Renal pelvis (tissue), 12 donors: ENCODE measurements around the gene CCT3. TPM values are rescaled to one million over a fixed set of nuclear protein-coding genes. Genes with fewer than 3 reads are reported as not detected.

Experiments used
- DNase-seq: peaks from one replicate; pipeline ENCODE4 v3.0.0-alpha.2; 2013
- long read RNA-seq, 16 experiments: transcript quantifications; one replicate each; lab custom pipeline, GENCODE V29; 2026
- polyA plus RNA-seq, 3 donors: library from polyadenylated mRNA; unstranded; fragments of 120-200 nt; gene quantifications; one replicate each; pipeline ENCODE4 v1.2.1, GENCODE V29; 2013; ENCODE audit not compliant: insufficient read length in 3 of 3

CCT3 gene
- polyA plus RNA-seq = 100 to 1,000 TPM; 297 to 392 (median 363) TPM
- long read RNA-seq, donor 1, transcript CCT3-201 (14 exons, 2,150 nt) = major isoform, 64 of 117 reads
- long read RNA-seq, donor 1, partial matches to known transcripts = 43 of 117 reads
- long read RNA-seq, donor 1, other reads (novel, unspliced or antisense) = 5 of 117 reads
- long read RNA-seq, donor 2, transcript CCT3-201 (14 exons, 2,150 nt) = major isoform, 90 of 144 reads
- long read RNA-seq, donor 2, partial matches to known transcripts = 44 of 144 reads
- long read RNA-seq, donor 2, other reads (novel, unspliced or antisense) = 8 of 144 reads
- long read RNA-seq, donor 3, transcript CCT3-201 (14 exons, 2,150 nt) = major isoform, 79 of 118 reads
- long read RNA-seq, donor 3, partial matches to known transcripts = 37 of 118 reads
- long read RNA-seq, donor 3, other reads (novel, unspliced or antisense) = 0 of 118 reads
- long read RNA-seq, donor 4, transcript CCT3-201 (14 exons, 2,150 nt) = major isoform, 81 of 154 reads
- long read RNA-seq, donor 4, partial matches to known transcripts = 70 of 154 reads
- long read RNA-seq, donor 4, other reads (novel, unspliced or antisense) = 0 of 154 reads
- long read RNA-seq, donor 5, transcript CCT3-201 (14 exons, 2,150 nt) = major isoform, 34 of 51 reads
- long read RNA-seq, donor 5, partial matches to known transcripts = 14 of 51 reads
- long read RNA-seq, donor 5, other reads (novel, unspliced or antisense) = 0 of 51 reads
- long read RNA-seq, donor 6, transcript CCT3-201 (14 exons, 2,150 nt) = major isoform, 79 of 152 reads
- long read RNA-seq, donor 6, partial matches to known transcripts = 66 of 152 reads
- long read RNA-seq, donor 6, other reads (novel, unspliced or antisense) = 5 of 152 reads
- long read RNA-seq, donor 7, transcript CCT3-201 (14 exons, 2,150 nt) = major isoform, 62 of 120 reads
- long read RNA-seq, donor 7, partial matches to known transcripts = 58 of 120 reads
- long read RNA-seq, donor 7, other reads (novel, unspliced or antisense) = 0 of 120 reads
- long read RNA-seq, donor 8, transcript CCT3-201 (14 exons, 2,150 nt) = major isoform, 25 of 28 reads
- long read RNA-seq, donor 8, partial matches to known transcripts = 0 of 28 reads
- long read RNA-seq, donor 8, other reads (novel, unspliced or antisense) = 0 of 28 reads
- long read RNA-seq, donor 9, transcript CCT3-201 (14 exons, 2,150 nt) = major isoform, 84 of 162 reads
- long read RNA-seq, donor 9, partial matches to known transcripts = 65 of 162 reads
- long read RNA-seq, donor 9, other reads (novel, unspliced or antisense) = 10 of 162 reads
- long read RNA-seq, donor 10, transcript CCT3-201 (14 exons, 2,150 nt) = major isoform, 40 of 97 reads
- long read RNA-seq, donor 10, partial matches to known transcripts = 57 of 97 reads
- long read RNA-seq, donor 10, other reads (novel, unspliced or antisense) = 0 of 97 reads
- long read RNA-seq, donor 11, transcript CCT3-201 (14 exons, 2,150 nt) = major isoform, 42 of 60 reads
- long read RNA-seq, donor 11, partial matches to known transcripts = 17 of 60 reads
- long read RNA-seq, donor 11, other reads (novel, unspliced or antisense) = 0 of 60 reads
- long read RNA-seq, donor 12, transcript CCT3-201 (14 exons, 2,150 nt) = major isoform, 112 of 213 reads
- long read RNA-seq, donor 12, partial matches to known transcripts = 91 of 213 reads
- long read RNA-seq, donor 12, other reads (novel, unspliced or antisense) = 5 of 213 reads
- long read RNA-seq, donor 13, transcript CCT3-201 (14 exons, 2,150 nt) = major isoform, 36 of 77 reads
- long read RNA-seq, donor 13, partial matches to known transcripts = 41 of 77 reads
- long read RNA-seq, donor 13, other reads (novel, unspliced or antisense) = 0 of 77 reads
- long read RNA-seq, donor 14 = 0 reads
- long read RNA-seq, donor 15, transcript CCT3-201 (14 exons, 2,150 nt) = major isoform, 84 of 149 reads
- long read RNA-seq, donor 15, partial matches to known transcripts = 58 of 149 reads
- long read RNA-seq, donor 15, other reads (novel, unspliced or antisense) = 5 of 149 reads
- long read RNA-seq, donor 16, transcript CCT3-201 (14 exons, 2,150 nt) = major isoform, 75 of 149 reads
- long read RNA-seq, donor 16, partial matches to known transcripts = 64 of 149 reads
- long read RNA-seq, donor 16, other reads (novel, unspliced or antisense) = 8 of 149 reads

GRCh38 chr1:156338180-156338976, at the start of gene CCT3, which contains the start of gene TSACC:
TSS of gene CCT3 (minus strand) at chr1:156338292. CDS start at chr1:156338184, 108 bp downstream.
TSS of gene TSACC (plus strand) at chr1:156338526. CDS start at chr1:156339758, 1,232 bp downstream.
- DNase-seq = peak; percentile 100

- DNase-seq = no peak
Measured at GRCh38 chr1:156387870-156388173, 49.7 kb upstream of the CCT3 start.

GRCh38 chr1:156386949-156387869, 49.1 kb upstream of the CCT3 start:
- no peak for DNase-seq

GRCh38 chr1:156386134-156386901, 48.2 kb upstream of the CCT3 start:
- no peak for DNase-seq

- DNase-seq = peak; percentile 48
Measured at GRCh38 chr1:156385534-156386031, 47.5 kb upstream of the CCT3 start.

GRCh38 chr1:156384658-156385057, 46.6 kb upstream of the CCT3 start:
- no peak for DNase-seq

- no peak for DNase-seq
Measured at GRCh38 chr1:156384007-156384406, 45.9 kb upstream of the CCT3 start.

- DNase-seq = no peak
Measured at GRCh38 chr1:156383023-156383422, 44.9 kb upstream of the CCT3 start.

GRCh38 chr1:156382561-156382960, 44.5 kb upstream of the CCT3 start:
- DNase-seq = no peak

GRCh38 chr1:156379420-156380165, 41.5 kb upstream of the CCT3 start:
- no peak for DNase-seq

- DNase-seq = no peak
Measured at GRCh38 chr1:156378557-156378956, 40.5 kb upstream of the CCT3 start.

- DNase-seq = no peak
Measured at GRCh38 chr1:156376958-156377919, 39.1 kb upstream of the CCT3 start.

- no peak for DNase-seq
Measured at GRCh38 chr1:156376146-156376545, 38.1 kb upstream of the CCT3 start.

- no peak for DNase-seq
Measured at GRCh38 chr1:156373546-156373945, 35.5 kb upstream of the CCT3 start.

GRCh38 chr1:156372876-156373275, 34.8 kb upstream of the CCT3 start:
- no peak for DNase-seq
